PFSK-1 (cell line): ENCODE results near the gene RYR2.

Experiments
- FOXP2 ChIP-seq: optimal IDR thresholded peaks from 2 replicates; pipeline ENCODE3; 2011; ENCODE audit warnings: borderline replicate concordance, control low read depth, inconsistent platforms; ENCODE audit not compliant: insufficient read depth; ENCODE audit errors: extremely low read length, extremely low read depth
- POLR2AphosphoS5 ChIP-seq: IDR thresholded peaks from 2 replicates; pipeline ENCODE4 v1.6.1; 2012; ENCODE audit warnings: low read depth, mild to moderate bottlenecking, control low read depth, low read length, moderate library complexity
- SIN3A ChIP-seq: IDR thresholded peaks from 2 replicates; pipeline ENCODE4 v1.6.1; 2012; ENCODE audit warnings: mild to moderate bottlenecking, low read length, moderate library complexity, borderline replicate concordance; ENCODE audit not compliant: insufficient read depth
- TAF1 ChIP-seq: IDR thresholded peaks from 2 replicates; pipeline ENCODE4 v1.6.1; 2012; ENCODE audit warnings: low read length, control low read depth, borderline replicate concordance; ENCODE audit not compliant: insufficient read depth
- TF ChIP-seq, protein P1 (sequence below), 2 experiments: IDR thresholded peaks; 2 replicates each; pipeline versions ENCODE4 v1.6.1 to v1.8.0; 2011 to 2012; ENCODE audit warnings: low read depth in 2 of 2, low read length in 2 of 2, control low read depth in 1 of 2, inconsistent platforms in 1 of 2, mild to moderate bottlenecking in 1 of 2, moderate library complexity in 1 of 2; ENCODE audit not compliant: insufficient read depth in 1 of 2

The RYR2 gene

GRCh38 chr1:237779356-237779755 lies 737.4 kb downstream of the RYR2 start:
- TF ChIP-seq, protein P1, sequence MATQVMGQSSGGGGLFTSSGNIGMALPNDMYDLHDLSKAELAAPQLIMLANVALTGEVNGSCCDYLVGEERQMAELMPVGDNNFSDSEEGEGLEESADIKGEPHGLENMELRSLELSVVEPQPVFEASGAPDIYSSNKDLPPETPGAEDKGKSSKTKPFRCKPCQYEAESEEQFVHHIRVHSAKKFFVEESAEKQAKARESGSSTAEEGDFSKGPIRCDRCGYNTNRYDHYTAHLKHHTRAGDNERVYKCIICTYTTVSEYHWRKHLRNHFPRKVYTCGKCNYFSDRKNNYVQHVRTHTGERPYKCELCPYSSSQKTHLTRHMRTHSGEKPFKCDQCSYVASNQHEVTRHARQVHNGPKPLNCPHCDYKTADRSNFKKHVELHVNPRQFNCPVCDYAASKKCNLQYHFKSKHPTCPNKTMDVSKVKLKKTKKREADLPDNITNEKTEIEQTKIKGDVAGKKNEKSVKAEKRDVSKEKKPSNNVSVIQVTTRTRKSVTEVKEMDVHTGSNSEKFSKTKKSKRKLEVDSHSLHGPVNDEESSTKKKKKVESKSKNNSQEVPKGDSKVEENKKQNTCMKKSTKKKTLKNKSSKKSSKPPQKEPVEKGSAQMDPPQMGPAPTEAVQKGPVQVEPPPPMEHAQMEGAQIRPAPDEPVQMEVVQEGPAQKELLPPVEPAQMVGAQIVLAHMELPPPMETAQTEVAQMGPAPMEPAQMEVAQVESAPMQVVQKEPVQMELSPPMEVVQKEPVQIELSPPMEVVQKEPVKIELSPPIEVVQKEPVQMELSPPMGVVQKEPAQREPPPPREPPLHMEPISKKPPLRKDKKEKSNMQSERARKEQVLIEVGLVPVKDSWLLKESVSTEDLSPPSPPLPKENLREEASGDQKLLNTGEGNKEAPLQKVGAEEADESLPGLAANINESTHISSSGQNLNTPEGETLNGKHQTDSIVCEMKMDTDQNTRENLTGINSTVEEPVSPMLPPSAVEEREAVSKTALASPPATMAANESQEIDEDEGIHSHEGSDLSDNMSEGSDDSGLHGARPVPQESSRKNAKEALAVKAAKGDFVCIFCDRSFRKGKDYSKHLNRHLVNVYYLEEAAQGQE (IDR thresholded peaks at IDR 0.05; ENCODE audit: insufficient read depth in 1 of 2, low read depth in 2 of 2, low read length in 2 of 2), result no peak
- TF ChIP-seq POLR2AphosphoS5 (no peak), TAF1 (no peak), FOXP2 (no peak)

DNA sequence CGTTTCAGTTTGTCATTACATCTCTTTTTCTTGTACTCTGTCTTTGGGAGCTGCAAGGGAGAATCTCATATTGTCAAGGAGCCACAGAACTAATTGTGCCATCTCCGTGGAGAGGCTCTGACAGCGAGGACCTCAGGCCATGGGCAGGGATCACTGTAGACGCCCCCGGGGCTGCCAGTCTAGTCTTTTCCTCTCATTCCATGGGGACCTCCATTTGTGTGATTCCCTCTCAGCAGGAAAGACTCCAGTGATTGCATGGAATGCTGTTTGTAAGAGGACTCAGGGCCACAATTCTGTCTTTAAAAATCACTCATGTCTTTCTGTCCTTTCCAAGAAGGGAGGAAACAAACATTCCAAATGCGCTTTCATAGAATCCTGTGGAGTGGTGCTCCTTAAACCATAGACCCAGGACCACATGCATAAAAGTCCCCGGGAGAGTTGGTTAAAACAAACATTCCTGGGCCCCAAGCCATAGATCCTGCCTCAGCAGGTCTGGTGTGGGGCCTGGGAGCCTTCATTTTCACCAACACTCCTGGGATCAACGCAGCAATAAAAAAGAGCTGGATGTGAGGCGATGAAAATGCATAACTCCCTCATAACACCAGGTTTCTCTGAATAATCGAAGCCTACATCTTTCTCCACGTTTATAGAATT lies 744.2 kb downstream of the RYR2 start:
- TF ChIP-seq, protein P1 (IDR thresholded peaks at IDR 0.05; ENCODE audit: insufficient read depth in 1 of 2, low read depth in 2 of 2, low read length in 2 of 2), result no peak
- TF ChIP-seq TAF1, result no peak
- no peak for TF ChIP-seq SIN3A
- TF ChIP-seq FOXP2, result no peak
- TF ChIP-seq POLR2AphosphoS5, result no peak

- TF ChIP-seq, protein P1 (IDR thresholded peaks at IDR 0.05; ENCODE audit: insufficient read depth in 1 of 2, low read depth in 2 of 2, low read length in 2 of 2), result no peak
- TF ChIP-seq TAF1, result no peak
- TF ChIP-seq POLR2AphosphoS5, result no peak
- TF ChIP-seq FOXP2, result no peak
- TF ChIP-seq SIN3A, result no peak
These were observed 746.1 kb downstream of the RYR2 start for GRCh38 chr1:237788069-237788468.

GRCh38 chr1:237789619-237790018 lies 747.6 kb downstream of the RYR2 start:
- TF ChIP-seq FOXP2 (no peak), TAF1 (no peak), POLR2AphosphoS5 (no peak), SIN3A (no peak)
- TF ChIP-seq, protein P1 (IDR thresholded peaks at IDR 0.05; ENCODE audit: insufficient read depth in 1 of 2, low read depth in 2 of 2, low read length in 2 of 2), result no peak

- TF ChIP-seq FOXP2 (no peak), POLR2AphosphoS5 (no peak), TAF1 (no peak), SIN3A (no peak)
- TF ChIP-seq, protein P1 (IDR thresholded peaks at IDR 0.05; ENCODE audit: insufficient read depth in 1 of 2, low read depth in 2 of 2, low read length in 2 of 2), result no peak
These were observed 749.6 kb downstream of the RYR2 start for GRCh38 chr1:237791592-237791991.
